ENCODE measurements around the gene NIPSNAP2. TPM values are rescaled to one million over a fixed set of nuclear protein-coding genes. Genes with fewer than 3 reads are reported as not detected.
A peak's percentile ranks its signal among the peaks of the same experiment; 100 is the strongest.
"Not testable (repeated sequence)": the region's sequence is repeated elsewhere in the genome, so short reads cannot be mapped to it uniquely, and the experiment has no call there.

NIPSNAP2 gene
- total RNA-seq, 1 donor from 2014 or later: 36.3 TPM

GRCh38 chr7:55973747-55974250 lies 9.4 kb downstream of the NIPSNAP2 start:
- FAIRE-seq: no peak
- DNase-seq (ENCODE audit: low spot score in 2 of 2): no peak

- DNase-seq (ENCODE audit: low spot score in 2 of 2): no peak
- FAIRE-seq: no peak
Observed at GRCh38 chr7:55975988-55976633, 11.7 kb downstream of the NIPSNAP2 start.

GRCh38 chr7:55977831-55978230 lies 13.4 kb downstream of the NIPSNAP2 start:
- peak in 1 of 2 donors; percentile 25 for DNase-seq (ENCODE audit: low spot score in 2 of 2)
- no peak for FAIRE-seq

DNA sequence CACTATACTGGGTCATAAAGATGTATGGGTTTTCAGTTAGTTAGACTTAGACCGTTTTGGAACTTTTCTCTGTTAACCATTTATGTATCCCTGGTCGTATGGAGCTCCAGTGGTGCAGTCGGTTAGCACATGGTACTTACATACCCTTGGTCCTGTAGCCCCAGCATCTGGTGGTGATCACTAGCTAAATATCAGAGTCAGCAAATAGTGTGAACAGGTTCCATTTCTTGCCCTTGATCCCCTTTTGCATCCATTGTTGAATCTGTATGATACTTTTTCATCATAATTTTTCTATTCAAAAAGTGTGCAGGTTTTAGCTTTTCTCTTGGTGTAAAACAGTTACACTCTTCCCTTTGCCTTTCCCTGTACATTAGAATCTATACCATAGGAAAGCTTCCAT lies 15.9 kb downstream of the NIPSNAP2 start:
- FAIRE-seq (no peak), DNase-seq (ENCODE audit: low spot score in 2 of 2) (no peak)

DNA sequence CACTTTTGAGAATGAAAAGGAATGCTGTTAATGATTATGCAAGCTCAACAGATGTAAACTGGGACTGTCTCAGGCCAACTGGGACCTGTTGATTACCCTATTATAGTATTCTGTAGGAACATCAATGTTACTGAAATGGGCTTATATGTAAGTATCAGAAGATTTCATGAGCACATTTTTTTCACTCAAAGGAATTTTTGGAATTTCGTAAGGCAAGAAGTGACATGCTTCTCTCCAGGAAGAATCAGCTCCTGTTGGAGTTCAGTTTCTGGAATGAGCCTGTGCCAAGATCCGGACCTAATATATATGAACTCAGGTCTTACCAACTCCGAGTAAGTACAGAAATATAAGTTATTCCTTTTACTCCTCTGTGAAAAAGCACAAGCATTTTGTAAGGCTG lies 19.2 kb downstream of the NIPSNAP2 start:
- DNase-seq (ENCODE audit: low spot score in 2 of 2) (no peak), FAIRE-seq (no peak)

GRCh38 chr7:55992346-55992745 lies 28.0 kb downstream of the NIPSNAP2 start:
- no peak for DNase-seq (ENCODE audit: low spot score in 2 of 2)
- no peak for FAIRE-seq

DNA sequence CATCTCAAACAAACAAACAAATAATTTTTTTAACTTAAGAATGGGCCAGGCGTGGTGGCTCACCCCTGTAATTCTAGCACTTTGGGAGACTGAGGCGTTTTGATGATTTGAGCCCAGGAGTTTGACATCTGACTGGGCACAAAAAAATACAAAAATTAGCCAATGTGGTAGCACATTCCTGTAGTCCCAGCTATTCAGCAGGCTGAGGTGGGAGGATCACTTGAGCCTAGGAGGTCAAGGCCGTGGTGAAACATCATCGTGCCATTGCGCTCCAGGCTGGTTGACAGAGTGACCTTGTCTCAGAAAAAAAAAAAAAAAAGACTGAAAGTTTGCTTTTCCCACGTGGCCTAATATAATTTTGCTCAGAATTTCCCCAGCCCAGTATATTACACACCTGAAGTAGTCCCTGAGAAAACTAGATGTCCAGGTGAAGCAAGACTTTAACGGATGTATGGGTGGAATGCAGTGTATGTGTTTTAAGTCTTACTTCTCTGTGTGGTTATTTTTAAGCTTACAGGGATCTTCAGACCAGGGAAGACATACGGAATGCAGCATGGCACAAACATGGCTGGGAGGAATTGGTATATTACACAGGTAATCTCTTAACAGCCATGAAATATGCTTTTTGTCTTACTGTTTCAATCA lies 32.6 kb downstream of the NIPSNAP2 start:
- DNase-seq (ENCODE audit: low spot score in 2 of 2) (no peak), FAIRE-seq (no peak)

DNA sequence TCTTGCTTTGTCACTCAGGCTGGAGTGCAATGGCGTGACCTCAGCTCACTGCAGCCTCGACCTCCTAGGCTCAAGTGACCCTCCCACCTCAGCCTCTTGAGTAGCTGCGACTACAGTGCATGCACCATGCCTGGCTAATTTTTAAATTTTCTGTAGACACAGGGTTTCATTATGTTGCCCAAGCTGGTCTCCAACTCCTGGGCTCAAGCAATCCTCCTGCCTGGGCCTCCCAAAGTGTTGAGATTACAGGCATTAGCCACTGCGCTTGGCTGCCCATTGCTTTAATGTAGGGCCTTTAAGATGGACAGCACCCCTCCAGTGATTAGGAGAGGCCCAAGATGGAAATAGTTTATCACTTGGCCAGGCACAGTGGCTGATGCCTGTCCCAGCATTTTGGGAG lies 39.4 kb downstream of the NIPSNAP2 start:
- DNase-seq (ENCODE audit: low spot score in 2 of 2) (no peak), FAIRE-seq (no peak)

- FAIRE-seq (no peak), DNase-seq (ENCODE audit: low spot score in 2 of 2) (no peak)
Observed at GRCh38 chr7:56007167-56007652, 42.8 kb downstream of the NIPSNAP2 start.

DNA sequence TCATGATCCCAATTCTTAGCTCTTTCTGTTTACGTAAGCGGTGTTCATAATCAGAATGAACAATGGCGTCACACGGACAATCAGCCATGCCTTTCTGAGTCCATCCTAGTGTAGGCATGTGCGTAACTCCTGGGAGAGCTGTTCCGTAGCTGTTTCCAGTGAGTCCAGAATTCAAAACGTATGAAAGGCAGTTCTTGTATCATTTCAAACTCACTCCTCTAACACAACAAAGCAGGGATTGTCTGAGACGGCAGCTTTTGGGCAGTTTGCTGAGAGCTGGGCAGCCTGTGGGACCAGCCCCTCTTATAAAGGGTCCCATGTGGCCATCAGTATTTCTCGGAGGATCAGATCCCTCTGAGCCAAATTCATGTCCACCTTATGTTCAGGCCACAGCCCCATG lies 43.5 kb downstream of the NIPSNAP2 start:
- DNase-seq (ENCODE audit: low spot score in 2 of 2) (peak in 1 of 2 donors; percentile 16), FAIRE-seq (no peak)

GRCh38 chr7:56009695-56010094 lies 45.3 kb downstream of the NIPSNAP2 start:
- peak in 1 of 2 donors; percentile 18 for DNase-seq (ENCODE audit: low spot score in 2 of 2)
- peak; percentile 77 for FAIRE-seq

DNA sequence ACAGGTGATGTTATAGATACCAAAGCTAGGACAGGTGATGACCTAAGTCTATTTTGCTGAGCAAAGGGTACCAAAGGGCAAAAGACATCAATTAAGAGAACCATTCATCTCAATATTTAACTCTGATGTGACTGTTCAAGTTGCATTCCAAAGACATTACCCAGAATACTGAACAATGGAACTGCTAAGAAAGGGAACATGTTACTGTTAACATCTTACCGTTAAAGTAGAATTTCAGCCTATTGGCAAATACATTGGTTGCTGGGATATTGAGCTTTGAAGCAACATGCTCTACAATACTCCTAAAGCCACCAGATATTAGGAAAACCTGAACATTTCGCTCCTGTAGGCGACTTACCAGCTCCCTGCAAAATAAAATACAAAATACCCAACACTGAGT lies 52.6 kb downstream of the NIPSNAP2 start:
- not testable (repeated sequence) for FAIRE-seq; DNase-seq (ENCODE audit: low spot score in 2 of 2)

GRCh38 chr7:56019501-56019900 lies 55.1 kb downstream of the NIPSNAP2 start:
- no peak for FAIRE-seq
- no peak for DNase-seq (ENCODE audit: low spot score in 2 of 2)

DNA sequence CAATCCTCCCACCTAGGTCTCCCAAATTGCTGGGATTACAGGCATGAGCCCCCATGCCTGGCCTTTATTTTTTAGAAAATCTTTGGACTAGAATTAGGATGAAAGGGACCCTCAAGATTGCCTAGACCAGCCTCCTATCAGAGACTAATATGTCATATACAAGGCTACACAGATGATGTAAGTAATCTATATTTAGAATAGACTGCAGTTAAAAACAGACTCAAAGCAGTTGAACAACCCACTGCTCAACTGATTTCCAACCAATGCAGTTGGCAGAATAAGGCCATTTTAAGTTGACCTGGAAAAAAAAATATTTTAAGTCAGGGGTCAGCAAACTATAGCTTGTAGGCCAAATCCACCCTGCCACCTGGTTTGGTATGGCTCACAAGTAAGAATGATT lies 59.1 kb downstream of the NIPSNAP2 start:
- no peak for DNase-seq (ENCODE audit: low spot score in 2 of 2)
- no peak for FAIRE-seq

- no peak for FAIRE-seq
- no peak for DNase-seq (ENCODE audit: low spot score in 2 of 2)
Observed at GRCh38 chr7:56026538-56026937, 62.2 kb downstream of the NIPSNAP2 start.

GRCh38 chr7:56028942-56029630 lies 64.7 kb downstream of the NIPSNAP2 start:
- FAIRE-seq (no peak), DNase-seq (ENCODE audit: low spot score in 2 of 2) (no peak)

GRCh38 chr7:56030340-56030739 lies 66.0 kb downstream of the NIPSNAP2 start:
- DNase-seq (ENCODE audit: low spot score in 2 of 2) (no peak), FAIRE-seq (no peak)

- not testable (repeated sequence) for DNase-seq (ENCODE audit: low spot score in 2 of 2); FAIRE-seq
Observed at GRCh38 chr7:56031556-56031955, 67.2 kb downstream of the NIPSNAP2 start.

DNA sequence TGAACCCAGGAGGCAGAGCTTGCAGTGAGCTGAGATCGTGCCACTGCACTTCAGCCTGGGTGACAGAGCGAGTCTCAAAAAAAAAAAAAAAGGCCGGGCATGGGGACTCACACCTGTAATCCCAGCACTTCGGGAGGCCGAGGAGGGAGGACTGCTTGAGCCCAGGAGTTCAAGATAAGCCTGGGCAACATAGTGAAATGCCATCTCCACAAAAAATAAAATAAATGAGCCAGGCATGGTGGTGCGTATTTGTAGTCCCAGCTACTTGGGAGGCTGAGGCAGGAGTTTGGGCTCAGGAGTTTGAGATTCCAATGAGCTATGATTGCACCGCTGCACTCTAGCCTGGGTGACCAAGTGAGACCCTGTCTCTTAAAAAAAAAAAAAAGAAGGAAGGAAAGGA lies 68.2 kb downstream of the NIPSNAP2 start:
- FAIRE-seq; DNase-seq (ENCODE audit: low spot score in 2 of 2): not testable (repeated sequence)

DNA sequence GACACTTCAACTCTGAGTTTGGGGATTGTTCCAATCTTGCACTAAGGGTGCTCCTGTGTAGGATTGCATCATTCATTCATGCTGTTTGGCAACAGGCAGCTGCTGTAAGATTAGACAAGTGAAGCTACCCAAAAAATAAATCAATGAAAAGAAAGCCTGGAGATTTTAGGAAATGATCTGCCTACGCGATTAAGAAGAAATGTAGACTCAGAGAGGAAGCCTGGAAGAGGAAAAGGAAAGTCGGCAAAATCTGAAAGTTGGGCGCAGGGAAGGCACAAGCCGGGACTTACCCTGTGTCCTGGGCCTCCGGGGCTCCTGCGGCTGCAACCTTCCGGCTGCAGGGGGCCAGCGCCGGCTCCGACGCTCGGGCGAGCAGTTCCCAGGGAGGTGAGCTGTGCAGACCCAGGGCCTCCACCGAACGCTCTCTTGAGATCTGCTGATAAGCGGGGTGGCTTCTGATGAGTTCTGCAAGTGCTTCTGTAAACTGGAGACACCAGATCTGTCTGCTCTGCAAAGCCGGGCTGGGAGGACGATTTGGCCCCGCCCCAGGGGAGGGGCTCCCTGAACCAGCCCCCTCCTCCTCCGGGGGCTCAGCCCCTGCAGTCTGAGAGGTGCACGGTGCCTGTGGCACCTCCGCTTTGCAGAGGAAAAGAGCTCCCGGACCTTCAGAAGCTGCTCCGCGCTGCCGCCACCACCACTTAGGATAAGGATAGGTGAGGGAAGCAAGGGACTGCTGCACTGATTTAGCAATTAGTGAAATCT lies 69.5 kb downstream of the NIPSNAP2 start:
- DNase-seq (ENCODE audit: low spot score in 2 of 2) (peak in 1 of 2 donors; percentile 64), FAIRE-seq (no peak)

- no peak for FAIRE-seq
- DNase-seq (ENCODE audit: low spot score in 2 of 2): no peak
Observed at GRCh38 chr7:56040730-56041129, 76.3 kb downstream of the NIPSNAP2 start.

Data from frontal cortex (tissue), 4 donors.